Measurements from ENCODE around the gene ADGRG6. TPM values are rescaled to one million over a fixed set of nuclear protein-coding genes. Genes with fewer than 3 reads are reported as not detected.

ADGRG6 gene
- total and polyA plus RNA-seq, 9 of the 15 experiments (the other 6 are each of a cell fraction or from before 2014, with no cell fraction given): under 0.01 to 0.11 (median 0.05) TPM; not detected in 5

DNA sequence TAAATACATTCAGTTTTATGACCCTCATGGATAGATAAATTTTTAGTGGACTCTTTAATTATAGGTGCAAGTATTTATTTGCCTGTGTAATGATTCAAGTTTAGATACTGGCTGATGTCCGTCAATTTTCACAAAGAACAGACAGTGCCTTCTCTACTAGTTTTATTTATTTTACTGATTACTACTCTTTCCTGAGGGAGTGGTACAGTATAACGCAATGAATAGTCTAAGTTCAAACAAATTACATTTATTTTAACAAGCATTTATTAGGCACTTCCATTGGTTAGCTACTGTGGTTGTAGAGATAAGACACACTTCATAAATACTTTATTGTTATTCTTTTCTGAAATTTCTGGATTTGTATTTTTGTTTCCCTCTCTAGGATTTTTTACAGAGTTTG is 74.3 kb downstream of the ADGRG6 start (continued):
- TF ChIP-seq, protein P1, sequence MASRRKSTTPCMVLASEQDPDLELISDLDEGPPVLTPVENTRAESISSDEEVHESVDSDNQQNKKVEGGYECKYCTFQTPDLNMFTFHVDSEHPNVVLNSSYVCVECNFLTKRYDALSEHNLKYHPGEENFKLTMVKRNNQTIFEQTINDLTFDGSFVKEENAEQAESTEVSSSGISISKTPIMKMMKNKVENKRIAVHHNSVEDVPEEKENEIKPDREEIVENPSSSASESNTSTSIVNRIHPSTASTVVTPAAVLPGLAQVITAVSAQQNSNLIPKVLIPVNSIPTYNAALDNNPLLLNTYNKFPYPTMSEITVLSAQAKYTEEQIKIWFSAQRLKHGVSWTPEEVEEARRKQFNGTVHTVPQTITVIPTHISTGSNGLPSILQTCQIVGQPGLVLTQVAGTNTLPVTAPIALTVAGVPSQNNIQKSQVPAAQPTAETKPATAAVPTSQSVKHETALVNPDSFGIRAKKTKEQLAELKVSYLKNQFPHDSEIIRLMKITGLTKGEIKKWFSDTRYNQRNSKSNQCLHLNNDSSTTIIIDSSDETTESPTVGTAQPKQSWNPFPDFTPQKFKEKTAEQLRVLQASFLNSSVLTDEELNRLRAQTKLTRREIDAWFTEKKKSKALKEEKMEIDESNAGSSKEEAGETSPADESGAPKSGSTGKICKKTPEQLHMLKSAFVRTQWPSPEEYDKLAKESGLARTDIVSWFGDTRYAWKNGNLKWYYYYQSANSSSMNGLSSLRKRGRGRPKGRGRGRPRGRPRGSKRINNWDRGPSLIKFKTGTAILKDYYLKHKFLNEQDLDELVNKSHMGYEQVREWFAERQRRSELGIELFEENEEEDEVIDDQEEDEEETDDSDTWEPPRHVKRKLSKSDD (conservative IDR thresholded peaks at IDR 0.05; ENCODE audit: low read length): no peak
- TF ChIP-seq THRAP3 (IDR thresholded peaks at IDR 0.05; ENCODE audit: borderline replicate concordance) (no peak), SAFB (IDR thresholded peaks at IDR 0.05; ENCODE audit: borderline replicate concordance, low read depth, low read length) (no peak), DACH1 (IDR thresholded peaks at IDR 0.05; ENCODE audit: partially characterized antibody) (no peak), BCL6 (CRISPR knock-in tag; IDR thresholded peaks at IDR 0.05) (no peak), FOSL1 (tag; conservative IDR thresholded peaks at IDR 0.05) (no peak)
- TF ChIP-seq, protein P2, sequence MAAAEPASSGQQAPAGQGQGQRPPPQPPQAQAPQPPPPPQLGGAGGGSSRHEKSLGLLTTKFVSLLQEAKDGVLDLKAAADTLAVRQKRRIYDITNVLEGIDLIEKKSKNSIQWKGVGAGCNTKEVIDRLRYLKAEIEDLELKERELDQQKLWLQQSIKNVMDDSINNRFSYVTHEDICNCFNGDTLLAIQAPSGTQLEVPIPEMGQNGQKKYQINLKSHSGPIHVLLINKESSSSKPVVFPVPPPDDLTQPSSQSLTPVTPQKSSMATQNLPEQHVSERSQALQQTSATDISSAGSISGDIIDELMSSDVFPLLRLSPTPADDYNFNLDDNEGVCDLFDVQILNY (CRISPR knock-in tag; IDR thresholded peaks at IDR 0.05): no peak
- TF ChIP-seq, protein P3, sequence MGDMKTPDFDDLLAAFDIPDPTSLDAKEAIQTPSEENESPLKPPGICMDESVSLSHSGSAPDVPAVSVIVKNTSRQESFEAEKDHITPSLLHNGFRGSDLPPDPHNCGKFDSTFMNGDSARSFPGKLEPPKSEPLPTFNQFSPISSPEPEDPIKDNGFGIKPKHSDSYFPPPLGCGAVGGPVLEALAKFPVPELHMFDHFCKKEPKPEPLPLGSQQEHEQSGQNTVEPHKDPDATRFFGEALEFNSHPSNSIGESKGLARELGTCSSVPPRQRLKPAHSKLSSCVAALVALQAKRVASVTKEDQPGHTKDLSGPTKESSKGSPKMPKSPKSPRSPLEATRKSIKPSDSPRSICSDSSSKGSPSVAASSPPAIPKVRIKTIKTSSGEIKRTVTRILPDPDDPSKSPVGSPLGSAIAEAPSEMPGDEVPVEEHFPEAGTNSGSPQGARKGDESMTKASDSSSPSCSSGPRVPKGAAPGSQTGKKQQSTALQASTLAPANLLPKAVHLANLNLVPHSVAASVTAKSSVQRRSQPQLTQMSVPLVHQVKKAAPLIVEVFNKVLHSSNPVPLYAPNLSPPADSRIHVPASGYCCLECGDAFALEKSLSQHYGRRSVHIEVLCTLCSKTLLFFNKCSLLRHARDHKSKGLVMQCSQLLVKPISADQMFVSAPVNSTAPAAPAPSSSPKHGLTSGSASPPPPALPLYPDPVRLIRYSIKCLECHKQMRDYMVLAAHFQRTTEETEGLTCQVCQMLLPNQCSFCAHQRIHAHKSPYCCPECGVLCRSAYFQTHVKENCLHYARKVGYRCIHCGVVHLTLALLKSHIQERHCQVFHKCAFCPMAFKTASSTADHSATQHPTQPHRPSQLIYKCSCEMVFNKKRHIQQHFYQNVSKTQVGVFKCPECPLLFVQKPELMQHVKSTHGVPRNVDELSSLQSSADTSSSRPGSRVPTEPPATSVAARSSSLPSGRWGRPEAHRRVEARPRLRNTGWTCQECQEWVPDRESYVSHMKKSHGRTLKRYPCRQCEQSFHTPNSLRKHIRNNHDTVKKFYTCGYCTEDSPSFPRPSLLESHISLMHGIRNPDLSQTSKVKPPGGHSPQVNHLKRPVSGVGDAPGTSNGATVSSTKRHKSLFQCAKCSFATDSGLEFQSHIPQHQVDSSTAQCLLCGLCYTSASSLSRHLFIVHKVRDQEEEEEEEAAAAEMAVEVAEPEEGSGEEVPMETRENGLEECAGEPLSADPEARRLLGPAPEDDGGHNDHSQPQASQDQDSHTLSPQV (IDR thresholded peaks at IDR 0.05): no peak
